ENCODE data around the gene SLC30A3. TPM values are rescaled to one million over a fixed set of nuclear protein-coding genes. Genes with fewer than 3 reads are reported as not detected.

Gene SLC30A3
- total and polyA plus RNA-seq, 2 of the 13 experiments (the other 11 are each of a cell fraction or from before 2014, with no cell fraction given): 0.38 to 0.79 TPM

- TF ChIP-seq ELF3 (CRISPR knock-in tag; IDR thresholded peaks at IDR 0.05) (no peak), ZFP90 (CRISPR knock-in tag; IDR thresholded peaks at IDR 0.05; ENCODE audit: borderline replicate concordance) (0 out of 2 replicates have a peak, but pooled peaks have one; percentile 15), POGK (CRISPR knock-in tag; conservative IDR thresholded peaks at IDR 0.05) (no peak), UBTF (CRISPR knock-in tag; IDR thresholded peaks at IDR 0.05) (no peak), KLF16 (CRISPR knock-in tag; IDR thresholded peaks at IDR 0.05) (no peak), SETDB1 (CRISPR knock-in tag; IDR thresholded peaks at IDR 0.05; ENCODE audit: borderline replicate concordance) (no peak), ZNF430 (CRISPR knock-in tag; IDR thresholded peaks at IDR 0.05) (no peak), SALL2 (CRISPR knock-in tag; IDR thresholded peaks at IDR 0.05) (no peak), ZBTB21 (CRISPR knock-in tag; IDR thresholded peaks at IDR 0.05) (no peak), ZNF335 (CRISPR knock-in tag; IDR thresholded peaks at IDR 0.05) (no peak), TCF7 (IDR thresholded peaks at IDR 0.05; ENCODE audit: low read depth) (0 out of 2 replicates have a peak, but pooled peaks have one; percentile 22), DBP (CRISPR knock-in tag; IDR thresholded peaks at IDR 0.05; ENCODE audit: not compliant biosample characterization) (no peak), HOXA3 (CRISPR knock-in tag; IDR thresholded peaks at IDR 0.05) (0 out of 2 replicates have a peak, but pooled peaks have one; percentile 1), XBP1 (CRISPR knock-in tag; IDR thresholded peaks at IDR 0.05) (no peak), ZBTB10 (CRISPR knock-in tag; IDR thresholded peaks at IDR 0.05; ENCODE audit: borderline replicate concordance) (no peak), ZNF543 (CRISPR knock-in tag; IDR thresholded peaks at IDR 0.05) (peak; percentile 20; the same call in 1 of the 2 replicates), SMARCC2 (IDR thresholded peaks at IDR 0.05) (no peak), ZNF367 (CRISPR knock-in tag; IDR thresholded peaks at IDR 0.05; ENCODE audit: borderline replicate concordance) (no peak), ATF7-NPFF (CRISPR knock-in tag; IDR thresholded peaks at IDR 0.05; ENCODE audit: low read depth) (no peak), RNF219 (CRISPR knock-in tag; IDR thresholded peaks at IDR 0.05) (no peak)
Observed at GRCh38 chr2:27250652-27251379, 12.0 kb downstream of the SLC30A3 start (continued).
